Hepatic stellate cell (primary cell): Measurements from ENCODE around the gene HK3.
A peak's percentile ranks its signal among the peaks of the same experiment; 100 is the strongest.
"Not testable (repeated sequence)": the region's sequence is repeated elsewhere in the genome, so short reads cannot be mapped to it uniquely, and the experiment has no call there.

Experiments used
- DNase-seq: peaks from one replicate; pipeline ENCODE4 v3.0.0; 2011; ENCODE audit warnings: low spot score

Gene HK3

DNA sequence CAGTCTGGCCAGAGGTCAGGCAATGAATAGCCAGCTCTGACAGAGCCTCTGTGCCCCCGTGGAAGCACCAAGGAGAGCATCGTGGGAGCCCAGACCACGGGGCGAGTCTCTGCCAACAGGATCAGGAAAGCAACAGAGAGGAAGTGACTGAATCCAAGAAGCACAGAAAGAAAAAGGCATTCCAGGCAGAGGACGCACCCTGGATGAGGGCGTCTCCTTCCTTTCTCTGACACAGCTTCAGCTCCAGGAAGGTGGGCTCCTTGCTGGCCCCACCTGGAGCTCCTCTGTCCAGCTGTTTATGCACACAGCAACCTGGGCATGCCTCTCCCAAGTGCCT, 16.6 kb downstream of the HK3 start:
- no peak for DNase-seq

DNA sequence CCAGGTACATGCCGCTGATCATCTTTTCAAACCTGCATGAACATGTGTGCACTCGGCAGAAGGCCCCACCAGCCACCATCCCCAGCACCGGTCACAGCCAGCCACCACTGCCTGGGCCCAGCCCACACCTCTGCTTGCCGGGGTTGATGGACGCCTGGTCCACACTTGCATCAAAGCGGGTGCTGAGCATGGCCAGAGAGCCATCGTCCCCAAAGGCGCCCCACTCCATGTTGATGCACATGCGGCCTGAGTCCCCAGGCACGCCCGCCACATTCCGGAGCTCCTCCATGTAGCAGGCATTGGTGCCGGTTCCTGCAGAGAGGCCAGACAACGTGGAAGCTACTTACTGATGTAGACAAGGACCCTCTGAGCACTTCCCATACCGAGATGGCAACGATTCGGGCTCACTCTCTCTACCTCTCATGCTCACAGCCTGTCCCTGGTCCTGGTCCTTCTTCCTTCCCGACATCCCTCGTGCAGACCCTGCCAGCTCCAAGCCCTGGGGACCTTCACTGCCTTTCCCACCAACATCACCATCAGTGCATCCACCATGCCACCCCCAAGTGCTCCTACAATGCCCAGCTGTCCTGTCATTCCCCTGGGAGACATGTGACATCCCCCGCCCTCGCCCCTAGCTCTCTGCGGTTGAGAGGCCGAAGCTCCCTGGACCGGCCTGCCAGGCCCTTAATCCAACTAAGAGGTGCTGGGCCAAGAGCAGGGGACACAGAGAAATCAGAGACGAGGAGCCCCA, 17.2 kb downstream of the HK3 start:
- DNase-seq, result no peak

GRCh38 chr5:176881021-176881749, 18.0 kb downstream of the HK3 start:
- no peak for DNase-seq

DNA sequence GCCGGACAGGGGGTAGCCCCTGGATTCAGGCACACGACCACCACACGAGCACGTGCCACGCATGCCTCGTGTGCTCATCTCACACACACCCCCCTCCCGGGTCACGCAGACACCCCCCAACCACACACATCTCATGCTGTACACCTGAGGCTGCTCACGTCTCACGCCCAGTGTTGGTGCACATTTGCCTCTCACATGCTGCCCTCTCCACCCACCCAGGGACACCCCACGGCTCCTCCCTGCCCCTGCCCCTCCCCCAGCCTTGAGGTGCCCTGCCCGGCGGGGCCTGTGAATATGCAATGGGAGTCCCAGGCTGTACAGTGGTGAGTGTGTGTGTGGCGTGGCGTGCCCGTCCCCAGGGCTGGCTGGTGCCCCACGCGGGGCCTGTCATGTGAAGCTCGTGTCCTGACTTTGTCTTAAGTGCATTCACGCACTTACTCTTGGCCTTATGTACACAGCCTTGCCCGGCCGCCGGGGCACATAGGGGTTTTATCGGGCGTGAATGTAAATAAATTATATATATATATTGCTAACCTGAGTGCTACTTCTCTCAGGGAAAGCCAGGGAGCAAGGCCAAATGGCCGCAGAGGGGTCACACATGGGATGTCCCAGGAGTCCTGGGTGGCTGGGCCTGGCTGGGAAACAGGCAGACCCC, 18.7 kb downstream of the HK3 start:
- no peak for DNase-seq

DNA sequence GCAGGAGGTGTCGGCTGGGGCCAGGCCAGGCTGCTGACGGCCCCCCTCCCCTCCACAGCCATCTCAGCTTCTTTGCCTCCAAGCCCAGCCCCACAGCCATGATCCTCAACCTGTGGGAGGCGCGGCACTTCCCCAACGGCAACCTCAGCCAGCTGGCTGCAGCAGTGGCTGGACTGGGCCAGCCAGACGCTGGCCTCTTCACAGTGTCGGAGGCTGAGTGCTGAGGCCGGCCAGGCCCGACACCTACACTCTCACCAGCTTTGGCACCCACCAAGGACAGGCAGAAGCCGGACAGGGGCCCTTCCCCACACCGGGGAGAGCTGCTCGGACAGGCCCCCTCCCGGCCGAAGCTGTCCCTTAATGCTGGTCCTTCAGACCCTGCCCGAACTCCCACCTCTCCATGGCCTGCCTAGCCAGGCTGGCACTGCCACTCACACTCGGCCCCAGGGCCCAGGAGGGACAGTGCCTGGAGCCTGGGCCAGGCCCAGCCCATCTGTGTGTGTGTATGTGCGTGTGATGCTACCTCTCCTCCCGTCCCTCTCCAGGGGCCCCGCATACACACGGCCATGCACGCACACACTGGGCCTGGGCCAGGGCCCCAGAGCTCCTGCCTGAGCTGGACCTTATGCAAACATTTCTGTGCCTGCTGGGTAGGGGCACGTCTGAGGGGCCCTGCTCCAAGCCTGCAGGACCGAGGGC, 19.3 kb downstream of the HK3 start:
- no peak for DNase-seq

DNA sequence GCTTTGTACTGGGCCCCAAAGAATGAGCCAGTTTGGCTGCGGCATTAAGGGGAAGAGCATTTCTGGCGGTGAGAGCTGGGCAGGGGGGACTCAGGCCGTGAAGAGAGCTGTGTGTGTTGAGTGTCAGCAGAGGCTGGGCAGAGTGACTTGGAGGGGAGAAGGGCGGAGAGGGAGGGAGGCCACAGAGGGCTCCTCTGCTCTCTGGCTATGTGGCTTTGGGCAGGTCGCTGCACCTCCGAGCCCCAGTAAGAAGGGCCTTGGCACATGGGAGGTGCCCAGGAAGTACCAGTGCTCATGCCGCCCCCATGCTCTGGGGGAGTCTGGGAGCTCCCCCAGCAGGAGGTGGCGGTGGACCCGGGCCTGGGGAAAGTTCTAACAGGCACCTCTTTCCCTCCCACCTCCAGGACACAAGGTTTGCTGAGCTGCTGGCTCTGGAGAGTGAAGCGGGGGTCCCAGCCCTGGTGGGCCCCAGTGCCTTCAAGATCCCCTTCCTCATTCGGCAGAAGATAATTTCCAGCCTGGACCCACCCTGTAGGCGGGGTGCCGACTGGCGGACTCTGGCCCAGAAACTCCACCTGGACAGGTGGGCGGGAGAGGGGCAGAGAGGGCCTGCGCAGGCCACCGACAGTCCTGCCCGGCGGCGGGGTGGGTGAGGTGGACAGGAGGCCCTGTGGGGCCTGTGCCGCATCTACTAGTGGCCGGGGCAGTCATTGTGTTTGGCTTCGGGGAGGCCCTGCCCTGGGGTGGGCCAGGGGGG, 20.1 kb downstream of the HK3 start:
- no peak for DNase-seq

- no peak for DNase-seq
These were observed 20.7 kb downstream of the HK3 start for GRCh38 chr5:176878463-176878862.

DNA sequence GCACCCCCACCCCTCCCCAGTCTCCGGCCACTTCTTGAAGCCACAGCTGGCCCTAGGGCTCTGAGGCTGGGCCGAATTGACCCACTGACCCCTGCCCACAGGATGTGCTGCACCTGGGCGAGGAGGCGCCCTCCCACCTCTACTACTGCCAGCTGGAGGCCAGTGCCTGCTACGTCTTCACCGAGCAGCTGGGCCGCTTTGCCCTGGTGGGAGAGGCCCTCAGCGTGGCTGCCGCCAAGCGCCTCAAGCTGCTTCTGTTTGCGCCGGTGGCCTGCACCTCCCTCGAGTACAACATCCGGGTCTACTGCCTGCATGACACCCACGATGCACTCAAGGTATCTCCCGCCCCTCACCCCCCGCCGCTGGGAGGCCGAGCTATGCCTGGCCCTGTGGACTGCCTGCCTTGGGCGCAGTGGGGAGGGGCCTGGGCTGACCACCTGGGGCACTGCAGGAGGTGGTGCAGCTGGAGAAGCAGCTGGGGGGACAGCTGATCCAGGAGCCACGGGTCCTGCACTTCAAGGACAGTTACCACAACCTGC, 21.3 kb downstream of the HK3 start:
- DNase-seq, result no peak

GRCh38 chr5:176876506-176877431, 22.4 kb downstream of the HK3 start:
- no peak for DNase-seq

DNA sequence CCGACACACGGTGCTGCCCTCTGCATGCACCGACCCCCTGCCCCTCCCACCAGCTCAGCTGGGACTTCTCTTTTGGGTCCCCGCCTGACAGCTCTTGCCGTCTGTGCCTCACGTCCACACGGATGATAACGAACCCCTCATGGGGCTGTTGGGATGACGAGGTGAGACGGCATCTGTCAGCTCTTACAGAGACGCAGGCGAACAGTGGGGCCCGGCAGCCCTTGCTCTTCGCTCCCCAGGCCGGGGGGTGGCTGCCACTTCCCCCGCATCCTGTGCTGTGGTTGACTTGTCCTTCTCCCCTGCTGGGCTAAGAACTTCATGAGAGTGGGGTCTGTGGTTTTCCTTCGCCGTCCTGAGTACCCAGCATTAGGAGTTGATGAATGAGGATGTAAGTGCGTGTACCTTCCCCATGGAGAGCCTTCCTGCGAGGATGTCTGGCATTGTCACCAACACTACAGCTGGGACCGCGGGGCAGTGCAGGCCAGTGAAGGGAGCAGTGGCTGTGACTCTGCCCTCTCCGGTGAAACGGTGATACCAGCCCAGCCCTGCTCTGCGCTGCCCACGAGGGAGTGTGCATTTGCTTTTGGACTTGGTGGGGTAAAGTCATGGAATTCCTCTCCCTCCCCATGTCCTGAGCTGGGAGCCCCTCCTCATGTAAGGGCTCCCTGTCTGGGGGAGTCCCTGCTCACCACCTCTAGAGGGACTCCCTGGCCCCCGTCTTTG, 23.2 kb downstream of the HK3 start:
- DNase-seq, result no peak

- DNase-seq, result no peak
These were observed 24.1 kb downstream of the HK3 start for GRCh38 chr5:176875014-176875550.

DNA sequence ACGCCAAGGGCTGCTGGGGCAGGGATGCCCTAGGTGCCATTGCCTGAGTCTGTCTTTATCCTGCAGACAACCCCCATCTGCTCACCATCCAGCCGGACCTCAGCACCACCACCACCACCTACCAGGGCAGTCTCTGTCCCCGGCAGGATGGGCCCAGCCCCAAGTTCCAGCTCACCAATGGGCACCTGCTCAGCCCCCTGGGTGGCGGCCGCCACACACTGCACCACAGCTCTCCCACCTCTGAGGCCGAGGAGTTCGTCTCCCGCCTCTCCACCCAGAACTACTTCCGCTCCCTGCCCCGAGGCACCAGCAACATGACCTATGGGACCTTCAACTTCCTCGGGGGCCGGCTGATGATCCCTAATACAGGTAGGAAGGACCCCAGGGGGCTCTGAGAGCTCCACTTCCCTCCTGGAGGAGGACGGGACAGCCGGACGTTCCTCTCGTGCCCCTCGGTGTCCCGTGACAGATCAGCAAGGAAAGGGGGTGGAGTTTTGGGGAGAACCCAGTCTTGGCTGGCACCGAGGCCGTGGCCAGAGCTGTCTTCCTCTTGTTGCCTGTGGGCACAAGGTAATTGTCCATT, 24.9 kb downstream of the HK3 start:
- DNase-seq, result no peak

DNA sequence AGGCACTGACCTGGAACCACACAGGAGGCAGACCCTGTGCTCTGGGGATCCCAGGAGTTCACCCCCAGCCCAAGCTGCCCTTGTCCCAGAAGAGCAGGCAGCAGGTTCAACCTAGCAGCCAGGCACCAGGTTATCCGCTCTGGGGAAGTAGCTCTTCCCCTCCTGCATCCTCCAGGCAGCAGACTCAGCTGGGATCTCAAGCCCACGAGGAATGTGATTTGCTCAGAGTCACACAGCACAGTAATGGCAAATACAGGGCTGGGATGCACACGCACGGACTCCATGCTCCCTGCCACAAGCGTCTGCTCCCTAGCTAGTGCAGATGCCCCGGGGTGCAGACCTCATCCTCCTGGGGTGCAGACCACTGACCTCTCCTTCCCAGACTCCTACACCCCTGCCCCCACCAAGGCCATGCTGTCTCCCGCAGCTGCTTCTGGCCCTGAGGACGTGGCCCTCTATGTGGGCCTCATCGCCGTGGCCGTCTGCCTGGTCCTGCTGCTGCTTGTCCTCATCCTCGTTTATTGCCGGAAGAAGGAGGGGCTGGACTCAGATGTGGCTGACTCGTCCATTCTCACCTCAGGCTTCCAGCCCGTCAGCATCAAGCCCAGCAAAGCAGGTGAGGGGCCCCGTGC, 25.5 kb downstream of the HK3 start:
- DNase-seq, result no peak

- not testable (repeated sequence) for DNase-seq
These were observed 26.1 kb downstream of the HK3 start for GRCh38 chr5:176873011-176873410.

DNA sequence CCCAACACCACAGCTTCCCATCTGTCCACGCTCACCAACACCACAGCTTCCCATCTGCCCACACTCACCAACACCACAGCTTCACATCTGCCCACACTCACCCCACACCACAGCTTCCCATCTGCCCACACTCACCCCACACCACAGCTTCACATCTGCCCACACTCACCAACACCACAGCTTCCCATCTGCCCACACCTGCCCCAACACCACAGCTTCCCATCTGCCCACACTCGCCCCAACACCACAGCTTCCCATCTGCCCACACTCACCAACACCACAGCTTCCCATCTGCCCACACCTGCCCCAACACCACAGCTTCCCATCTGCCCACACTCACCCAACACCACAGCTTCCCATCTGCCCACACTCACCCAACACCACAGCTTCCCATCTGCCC, 26.6 kb downstream of the HK3 start:
- not testable (repeated sequence) for DNase-seq

GRCh38 chr5:176870644-176871043, 28.5 kb downstream of the HK3 start:
- DNase-seq, result not testable (repeated sequence)

GRCh38 chr5:176870110-176870591, 29.0 kb downstream of the HK3 start:
- peak; percentile 91 for DNase-seq

DNA sequence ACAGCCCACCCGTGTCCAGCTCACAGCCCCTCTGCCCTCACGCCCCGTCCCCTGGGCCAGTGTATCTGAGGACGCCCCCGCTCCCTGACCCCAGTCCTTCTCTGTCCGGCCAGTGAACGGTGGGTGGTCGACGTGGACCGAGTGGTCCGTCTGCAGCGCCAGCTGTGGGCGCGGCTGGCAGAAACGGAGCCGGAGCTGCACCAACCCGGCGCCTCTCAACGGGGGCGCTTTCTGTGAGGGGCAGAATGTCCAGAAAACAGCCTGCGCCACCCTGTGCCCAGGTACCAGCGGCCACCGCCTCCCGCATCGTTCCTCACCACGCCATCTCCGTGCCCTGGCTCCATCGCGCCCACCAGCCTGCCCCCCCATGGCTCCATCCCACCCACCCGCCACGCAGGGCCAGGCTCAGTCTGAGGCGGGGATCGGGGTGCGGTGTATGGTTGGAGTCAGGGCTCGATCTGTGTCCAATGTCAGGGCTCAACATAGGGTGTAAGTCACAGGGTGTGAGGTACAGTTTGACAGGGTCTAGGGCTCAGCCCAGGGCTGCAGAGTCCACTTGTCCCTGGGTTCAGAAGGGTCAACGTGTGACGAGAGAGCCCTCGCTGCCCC, 29.5 kb downstream of the HK3 start:
- DNase-seq, result no peak
